NCI-H2107 treated with DMSO at 0.1 percent for 48 hours (cell line): Measurements from ENCODE around the gene ADGB.

Source experiments
- DNase-seq: peaks from one replicate; lab custom pipeline; 2025; ENCODE audit not compliant: unreplicated experiment; lab: John Stamatoyannopoulos, UW

ADGB gene

DNA sequence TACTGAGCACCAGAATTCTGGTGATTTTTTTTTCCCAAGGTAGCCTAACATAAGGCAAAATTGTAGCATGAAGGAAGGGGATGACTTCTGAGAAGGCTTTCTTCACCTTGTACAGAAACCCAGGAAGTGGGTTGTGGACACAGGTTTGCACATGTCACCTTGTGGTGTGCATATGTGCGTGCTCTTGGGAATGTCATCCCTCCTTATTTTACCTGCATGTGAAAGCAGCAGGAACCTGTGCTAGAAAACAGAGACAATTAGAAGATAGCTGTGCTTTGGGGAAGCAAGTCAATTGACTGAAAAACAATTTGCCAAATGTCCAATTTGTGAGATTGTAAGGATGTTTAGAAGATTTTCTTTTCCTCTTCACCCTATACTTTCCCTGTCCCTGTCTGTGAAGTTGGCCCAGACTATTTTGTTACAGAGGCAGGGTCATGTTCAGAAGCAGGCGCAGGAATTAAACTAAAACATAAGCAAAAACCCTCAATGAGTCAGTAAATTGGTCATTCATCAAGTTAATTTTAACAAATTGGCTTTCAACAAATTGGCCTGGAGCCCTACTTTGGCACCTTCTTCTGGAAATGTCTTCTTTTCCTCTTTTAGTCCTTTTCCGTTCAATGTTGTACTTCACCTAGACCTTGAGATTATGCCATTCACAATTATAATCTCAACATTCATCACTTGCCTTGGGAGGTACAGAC lies 261.2 kb downstream of the ADGB start:
- no peak for DNase-seq

GRCh38 chr6:146860583-146860982 lies 261.8 kb downstream of the ADGB start:
- no peak for DNase-seq

- no peak for DNase-seq
Observed at GRCh38 chr6:146861029-146861563, 262.3 kb downstream of the ADGB start.

DNA sequence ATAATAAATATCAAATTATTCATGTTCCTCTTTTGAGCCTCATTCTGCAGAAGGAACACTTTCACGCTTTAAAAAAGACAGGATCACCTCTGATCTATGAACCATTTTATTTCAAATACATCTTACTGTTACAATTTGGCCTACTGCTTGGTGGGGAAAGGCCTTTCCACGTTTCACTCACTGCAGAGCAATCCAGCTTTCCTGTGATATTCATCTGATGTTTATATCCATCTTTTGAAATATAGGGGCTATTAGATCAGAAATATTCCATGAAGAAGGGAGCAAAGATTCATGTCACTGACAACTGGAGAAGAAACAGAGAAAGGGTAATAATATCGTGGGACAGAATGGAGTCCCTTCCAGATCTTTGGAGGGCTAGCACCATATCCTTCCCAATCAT lies 262.9 kb downstream of the ADGB start:
- DNase-seq, result no peak

DNA sequence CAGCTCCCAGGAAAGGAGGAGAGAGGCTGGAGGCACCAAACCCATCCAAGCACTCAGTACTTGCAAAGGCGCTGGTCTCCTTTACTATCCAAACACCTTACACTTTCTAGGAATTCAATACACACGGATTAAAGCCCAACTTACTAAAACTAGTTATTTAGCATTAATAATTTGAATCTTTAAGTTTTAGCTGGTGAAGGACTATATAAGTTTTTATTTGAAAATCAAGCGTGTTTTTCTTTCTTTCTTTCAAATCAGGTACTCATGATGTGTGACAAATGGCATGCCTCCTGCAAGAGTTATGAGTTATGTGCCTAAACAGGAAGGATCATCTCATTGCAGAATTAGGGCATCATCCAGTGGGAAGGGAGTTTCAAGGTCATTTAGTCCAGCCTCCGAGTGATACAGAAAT lies 263.7 kb downstream of the ADGB start:
- no peak for DNase-seq

GRCh38 chr6:146864300-146864699 lies 265.5 kb downstream of the ADGB start:
- no peak for DNase-seq

DNA sequence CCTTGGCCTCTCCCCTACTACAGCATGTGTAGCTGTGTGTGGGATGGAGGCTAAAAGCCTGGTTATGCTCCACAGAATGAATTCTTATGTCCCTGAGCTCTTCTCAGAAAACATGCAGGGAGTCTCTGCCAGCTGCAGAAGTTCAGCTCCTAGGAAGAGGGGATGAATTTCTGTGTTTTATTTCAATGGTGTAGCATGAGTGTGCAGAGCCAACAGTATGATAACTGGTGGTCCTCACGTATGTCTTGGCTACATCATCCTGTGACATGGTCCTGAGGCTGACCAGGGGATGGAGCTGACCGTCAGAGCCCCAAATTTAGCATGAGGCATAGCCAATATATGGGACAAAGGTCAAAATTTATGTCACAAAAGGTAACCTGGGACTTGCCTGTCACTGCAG lies 266.1 kb downstream of the ADGB start:
- no peak for DNase-seq
